Activated naive CD8-positive, alpha-beta T cell treated with anti-CD3 and anti-CD28 coated beads for 36 hours (primary cell): Measurements from ENCODE around the gene MAPRE3. TPM values are rescaled to one million over a fixed set of nuclear protein-coding genes. Genes with fewer than 3 reads are reported as not detected.

Experiments used
- DNase-seq: peaks from one replicate; pipeline ENCODE4 v3.0.0; 2021
- H3K27ac Mint-ChIP-seq: one replicate; pipeline ENCODE4 v1.8.0; 2022; ENCODE audit warnings: mild to moderate bottlenecking, moderate library complexity, mixed read lengths
- H3K27me3 Mint-ChIP-seq: one replicate; pipeline ENCODE4 v1.8.0; 2022; ENCODE audit warnings: mild to moderate bottlenecking, mixed read lengths
- H3K36me3 Mint-ChIP-seq: one replicate; pipeline ENCODE4 v1.8.0; 2021; ENCODE audit warnings: mild to moderate bottlenecking, mixed read lengths
- H3K4me1 Mint-ChIP-seq: one replicate; pipeline ENCODE4 v1.8.0; 2021; ENCODE audit warnings: mixed read lengths
- H3K4me3 Mint-ChIP-seq: one replicate; pipeline ENCODE4 v1.8.0; 2022; ENCODE audit warnings: mild to moderate bottlenecking, moderate library complexity, mixed read lengths
- H3K9me3 Mint-ChIP-seq: one replicate; pipeline ENCODE4 v1.8.0; 2022; ENCODE audit warnings: mixed read lengths
- total RNA-seq, 2 experiments: library from RNA; stranded (reverse); gene quantifications; one replicate each; pipeline ENCODE4 v1.2.3, GENCODE V29; 2021

Gene MAPRE3
- total RNA-seq, 2 experiments from 2014 or later, result 2.0 to 2.3 TPM

GRCh38 chr2:27025281-27025800 lies 54.9 kb downstream of the MAPRE3 start:
- Mint-ChIP-seq H3K9me3 (no peaks in the 10 kb centered on the region), H3K27ac (no peak overlapping the region), H3K4me3 (no peak overlapping the region), H3K27me3 (no peaks in the 10 kb centered on the region), H3K4me1 (peaks cover 9% of the 10 kb centered on the region), H3K36me3 (peaks cover 7% of the 10 kb centered on the region)
- no peak for DNase-seq

- Mint-ChIP-seq H3K4me1 (peaks cover 9% of the 10 kb centered on the region), H3K9me3 (no peaks in the 10 kb centered on the region), H3K27ac (no peak overlapping the region), H3K4me3 (no peak overlapping the region), H3K27me3 (no peaks in the 10 kb centered on the region), H3K36me3 (peaks cover 10% of the 10 kb centered on the region)
- DNase-seq, result no peak
Observed at GRCh38 chr2:27025861-27026851, 55.7 kb downstream of the MAPRE3 start.

- H3K9me3 Mint-ChIP-seq, result no peaks in the 10 kb centered on the region
- no peak overlapping the region for H3K4me3 Mint-ChIP-seq
- H3K27me3 Mint-ChIP-seq, result no peaks in the 10 kb centered on the region
- H3K4me1 Mint-ChIP-seq, result peaks cover 20% of the 10 kb centered on the region
- no peak for DNase-seq
- no peak overlapping the region for H3K27ac Mint-ChIP-seq
- peaks cover 17% of the 10 kb centered on the region for H3K36me3 Mint-ChIP-seq
Observed at GRCh38 chr2:27027211-27027651, 56.8 kb downstream of the MAPRE3 start.

- Mint-ChIP-seq H3K27me3 (no peaks in the 10 kb centered on the region), H3K4me1 (peaks cover 26% of the 10 kb centered on the region), H3K27ac (no peak overlapping the region), H3K36me3 (peaks cover 25% of the 10 kb centered on the region), H3K9me3 (no peaks in the 10 kb centered on the region), H3K4me3 (no peak overlapping the region)
- DNase-seq, result no peak
Observed at GRCh38 chr2:27029051-27029450, 58.6 kb downstream of the MAPRE3 start.

- Mint-ChIP-seq H3K4me3 (peak within 1 kb of the TSS; percentile 95), H3K27me3 (no peaks in the 10 kb centered on the region), H3K4me1 (peaks cover 36% of the 10 kb centered on the region), H3K27ac (peak within 1 kb of the TSS; percentile 84), H3K36me3 (peaks cover 36% of the 10 kb centered on the region), H3K9me3 (no peaks in the 10 kb centered on the region)
- peak; percentile 87 for DNase-seq
Observed at GRCh38 chr2:27032495-27033252, 62.2 kb downstream of the MAPRE3 start, which contains the start of gene TMEM214. Gene TMEM214, plus strand, starts transcription at chr2:27032965. Its CDS starts 51 bp downstream, at chr2:27033016.

- Mint-ChIP-seq H3K36me3 (peaks cover 36% of the 10 kb centered on the region), H3K27ac (peak overlapping the region; percentile 78), H3K9me3 (no peaks in the 10 kb centered on the region), H3K4me1 (peaks cover 36% of the 10 kb centered on the region), H3K27me3 (no peaks in the 10 kb centered on the region), H3K4me3 (peak overlapping the region; percentile 95)
- no peak for DNase-seq
Observed at GRCh38 chr2:27033253-27033852, 62.9 kb downstream of the MAPRE3 start.

- DNase-seq, result no peak
- H3K36me3 Mint-ChIP-seq, result peaks cover 24% of the 10 kb centered on the region
- H3K9me3 Mint-ChIP-seq, result no peaks in the 10 kb centered on the region
- no peak overlapping the region for H3K27ac Mint-ChIP-seq
- no peak overlapping the region for H3K4me3 Mint-ChIP-seq
- no peaks in the 10 kb centered on the region for H3K27me3 Mint-ChIP-seq
- H3K4me1 Mint-ChIP-seq, result peaks cover 16% of the 10 kb centered on the region
Observed at GRCh38 chr2:27038012-27038411, 67.6 kb downstream of the MAPRE3 start.

GRCh38 chr2:27038631-27039339 lies 68.3 kb downstream of the MAPRE3 start:
- no peak overlapping the region for H3K27ac Mint-ChIP-seq
- peaks cover 19% of the 10 kb centered on the region for H3K36me3 Mint-ChIP-seq
- DNase-seq, result no peak
- no peaks in the 10 kb centered on the region for H3K9me3 Mint-ChIP-seq
- H3K4me3 Mint-ChIP-seq, result no peak overlapping the region
- H3K27me3 Mint-ChIP-seq, result no peaks in the 10 kb centered on the region
- H3K4me1 Mint-ChIP-seq, result peaks cover 12% of the 10 kb centered on the region

GRCh38 chr2:27039426-27039825 lies 69.0 kb downstream of the MAPRE3 start:
- DNase-seq, result no peak
- Mint-ChIP-seq H3K9me3 (no peaks in the 10 kb centered on the region), H3K27ac (no peak overlapping the region), H3K4me3 (no peak overlapping the region), H3K4me1 (peaks cover 6% of the 10 kb centered on the region), H3K36me3 (peaks cover 12% of the 10 kb centered on the region), H3K27me3 (no peaks in the 10 kb centered on the region)

GRCh38 chr2:27039871-27040270 lies 69.4 kb downstream of the MAPRE3 start:
- Mint-ChIP-seq H3K4me1 (peaks cover 3% of the 10 kb centered on the region), H3K4me3 (no peak overlapping the region), H3K27ac (no peak overlapping the region), H3K36me3 (peaks cover 12% of the 10 kb centered on the region), H3K27me3 (no peaks in the 10 kb centered on the region), H3K9me3 (no peaks in the 10 kb centered on the region)
- no peak for DNase-seq

- Mint-ChIP-seq H3K9me3 (no peaks in the 10 kb centered on the region), H3K27ac (no peak overlapping the region), H3K36me3 (peaks cover 12% of the 10 kb centered on the region), H3K27me3 (no peaks in the 10 kb centered on the region), H3K4me3 (no peak overlapping the region), H3K4me1 (no peaks in the 10 kb centered on the region)
- DNase-seq, result no peak
Observed at GRCh38 chr2:27040282-27040681, 69.8 kb downstream of the MAPRE3 start.

- peaks cover 15% of the 10 kb centered on the region for H3K36me3 Mint-ChIP-seq
- DNase-seq, result no peak
- no peak overlapping the region for H3K4me3 Mint-ChIP-seq
- no peaks in the 10 kb centered on the region for H3K27me3 Mint-ChIP-seq
- H3K27ac Mint-ChIP-seq, result no peak overlapping the region
- no peaks in the 10 kb centered on the region for H3K9me3 Mint-ChIP-seq
- H3K4me1 Mint-ChIP-seq, result no peaks in the 10 kb centered on the region
Observed at GRCh38 chr2:27041752-27042151, 71.3 kb downstream of the MAPRE3 start.

GRCh38 chr2:27042159-27042661 lies 71.8 kb downstream of the MAPRE3 start:
- DNase-seq, result no peak
- no peaks in the 10 kb centered on the region for H3K4me1 Mint-ChIP-seq
- H3K4me3 Mint-ChIP-seq, result no peak overlapping the region
- no peaks in the 10 kb centered on the region for H3K9me3 Mint-ChIP-seq
- peaks cover 14% of the 10 kb centered on the region for H3K36me3 Mint-ChIP-seq
- H3K27ac Mint-ChIP-seq, result no peak overlapping the region
- H3K27me3 Mint-ChIP-seq, result no peaks in the 10 kb centered on the region

GRCh38 chr2:27042985-27043634 lies 72.7 kb downstream of the MAPRE3 start:
- Mint-ChIP-seq H3K27ac (no peak overlapping the region), H3K27me3 (no peaks in the 10 kb centered on the region), H3K4me1 (peaks cover 1% of the 10 kb centered on the region), H3K4me3 (no peak overlapping the region), H3K9me3 (no peaks in the 10 kb centered on the region), H3K36me3 (peaks cover 14% of the 10 kb centered on the region)
- DNase-seq, result no peak
